ENCODE measurements around the gene RBCK1.
"Not testable (repeated sequence)": the region's sequence is repeated elsewhere in the genome, so short reads cannot be mapped to it uniquely, and the experiment has no call there.

RBCK1 gene

GRCh38 chr20:375265-375889, 32.7 kb upstream of the RBCK1 start:
- FAIRE-seq (no peak), DNase-seq (ENCODE audit: insufficient read length, low spot score) (no peak)

GRCh38 chr20:376089-376488, 32.0 kb upstream of the RBCK1 start:
- DNase-seq (ENCODE audit: insufficient read length, low spot score): no peak
- no peak for FAIRE-seq

GRCh38 chr20:376750-377149, 31.3 kb upstream of the RBCK1 start:
- DNase-seq (ENCODE audit: insufficient read length, low spot score) (no peak), FAIRE-seq (no peak)

- not testable (repeated sequence) for FAIRE-seq; DNase-seq (ENCODE audit: insufficient read length, low spot score)
Observed at GRCh38 chr20:377578-377977, 30.5 kb upstream of the RBCK1 start.

GRCh38 chr20:378961-379336, 29.1 kb upstream of the RBCK1 start:
- FAIRE-seq (no peak), DNase-seq (ENCODE audit: insufficient read length, low spot score) (no peak)

GRCh38 chr20:380763-381580, 27.1 kb upstream of the RBCK1 start:
- DNase-seq (ENCODE audit: insufficient read length, low spot score) (peak; percentile 57), FAIRE-seq (no peak)

- peak; percentile 88 for DNase-seq (ENCODE audit: insufficient read length, low spot score)
- FAIRE-seq: peak; percentile 69
Observed at GRCh38 chr20:381581-382290, 26.4 kb upstream of the RBCK1 start.

- DNase-seq (ENCODE audit: insufficient read length, low spot score): no peak
- FAIRE-seq: no peak
Observed at GRCh38 chr20:382291-383115, 25.6 kb upstream of the RBCK1 start.

- FAIRE-seq: no peak
- DNase-seq (ENCODE audit: insufficient read length, low spot score): no peak
Observed at GRCh38 chr20:383889-384288, 24.2 kb upstream of the RBCK1 start.

- DNase-seq (ENCODE audit: insufficient read length, low spot score) (no peak), FAIRE-seq (no peak)
Observed at GRCh38 chr20:384723-385122, 23.4 kb upstream of the RBCK1 start.

GRCh38 chr20:385448-385847, 22.7 kb upstream of the RBCK1 start:
- no peak for DNase-seq (ENCODE audit: insufficient read length, low spot score)
- no peak for FAIRE-seq

GRCh38 chr20:386634-387033, 21.5 kb upstream of the RBCK1 start:
- FAIRE-seq; DNase-seq (ENCODE audit: insufficient read length, low spot score): not testable (repeated sequence)

- DNase-seq (ENCODE audit: insufficient read length, low spot score) (no peak), FAIRE-seq (no peak)
Observed at GRCh38 chr20:387520-387919, 20.6 kb upstream of the RBCK1 start.

- FAIRE-seq (no peak), DNase-seq (ENCODE audit: insufficient read length, low spot score) (no peak)
Observed at GRCh38 chr20:388034-388994, 19.8 kb upstream of the RBCK1 start.

GRCh38 chr20:389220-389619, 18.9 kb upstream of the RBCK1 start:
- FAIRE-seq (no peak), DNase-seq (ENCODE audit: insufficient read length, low spot score) (no peak)

- no peak for DNase-seq (ENCODE audit: insufficient read length, low spot score)
- no peak for FAIRE-seq
Observed at GRCh38 chr20:391041-391711, 16.9 kb upstream of the RBCK1 start.

GRCh38 chr20:393296-393695, 14.8 kb upstream of the RBCK1 start:
- FAIRE-seq; DNase-seq (ENCODE audit: insufficient read length, low spot score): not testable (repeated sequence)

GRCh38 chr20:396252-396618, 11.9 kb upstream of the RBCK1 start:
- DNase-seq (ENCODE audit: insufficient read length, low spot score) (no peak), FAIRE-seq (no peak)

All from GM19239 (cell line).